ENCODE measurements around the gene TNP2.

GRCh38 chr16:11291091-11291703 is 22.1 kb upstream of the TNP2 start:
- TF ChIP-seq, protein P1, sequence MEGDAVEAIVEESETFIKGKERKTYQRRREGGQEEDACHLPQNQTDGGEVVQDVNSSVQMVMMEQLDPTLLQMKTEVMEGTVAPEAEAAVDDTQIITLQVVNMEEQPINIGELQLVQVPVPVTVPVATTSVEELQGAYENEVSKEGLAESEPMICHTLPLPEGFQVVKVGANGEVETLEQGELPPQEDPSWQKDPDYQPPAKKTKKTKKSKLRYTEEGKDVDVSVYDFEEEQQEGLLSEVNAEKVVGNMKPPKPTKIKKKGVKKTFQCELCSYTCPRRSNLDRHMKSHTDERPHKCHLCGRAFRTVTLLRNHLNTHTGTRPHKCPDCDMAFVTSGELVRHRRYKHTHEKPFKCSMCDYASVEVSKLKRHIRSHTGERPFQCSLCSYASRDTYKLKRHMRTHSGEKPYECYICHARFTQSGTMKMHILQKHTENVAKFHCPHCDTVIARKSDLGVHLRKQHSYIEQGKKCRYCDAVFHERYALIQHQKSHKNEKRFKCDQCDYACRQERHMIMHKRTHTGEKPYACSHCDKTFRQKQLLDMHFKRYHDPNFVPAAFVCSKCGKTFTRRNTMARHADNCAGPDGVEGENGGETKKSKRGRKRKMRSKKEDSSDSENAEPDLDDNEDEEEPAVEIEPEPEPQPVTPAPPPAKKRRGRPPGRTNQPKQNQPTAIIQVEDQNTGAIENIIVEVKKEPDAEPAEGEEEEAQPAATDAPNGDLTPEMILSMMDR (IDR thresholded peaks at IDR 0.05) = no peak
- TF ChIP-seq ZFX (IDR thresholded peaks at IDR 0.05; ENCODE audit: borderline replicate concordance) = no peak

All from 22Rv1 (cell line).